Left lung (tissue), 14 donors: Measurements from ENCODE around the gene FCRL4. TPM values are rescaled to one million over a fixed set of nuclear protein-coding genes. Genes with fewer than 3 reads are reported as not detected.
A peak's percentile ranks its signal among the peaks of the same experiment; 100 is the strongest.

Source experiments
- ATAC-seq: fragments of 200-7000 bp; cut with Tn5 transposase; one replicate; pipeline ENCODE4 v1.9.1; 2020; ENCODE audit warnings: moderate library complexity
- DNase-seq, 4 donors: peaks; one replicate each; pipeline ENCODE4 v3.0.0-alpha.2; 2013 to 2020
- H3K27ac ChIP-seq, 2 donors: fragments of 200-600 bp; sonication (generic) in 1 of 2; one replicate each; pipeline versions ENCODE4 v1.5.0 to v1.8.0; 2020 to 2021
- H3K27me3 ChIP-seq, 2 donors: fragments of 200-600 bp; sonication (generic) in 1 of 2; one replicate each; pipeline versions ENCODE4 v1.5.0 to v1.8.0; 2020 to 2021
- H3K36me3 ChIP-seq, 2 donors: fragments of 200-600 bp; sonication (generic) in 1 of 2; one replicate each; pipeline versions ENCODE4 v1.5.0 to v1.8.0; 2020 to 2021
- H3K4me1 ChIP-seq, 2 donors: fragments of 200-600 bp; one replicate each; pipeline ENCODE4 v1.8.0; 2021
- H3K4me3 ChIP-seq, 2 donors: fragments of 200-600 bp; sonication (generic) in 1 of 2; one replicate each; pipeline versions ENCODE4 v1.5.0 to v1.8.0; 2020 to 2021; ENCODE audit warnings: mild to moderate bottlenecking in 1 of 2
- H3K9me3 ChIP-seq, 2 donors: fragments of 200-600 bp; sonication (generic) in 1 of 2; one replicate each; pipeline versions ENCODE4 v1.5.0 to v1.8.0; 2020 to 2021
- CTCF ChIP-seq, 2 donors: fragments of 200-600 bp; sonication (generic) in 1 of 2; IDR thresholded peaks; one replicate each; pipeline versions ENCODE4 v1.5.0 to v1.8.0; 2021; ENCODE audit warnings: antibody characterized with exemption in 2 of 2
- intact Hi-C, 2 donors: fragments of 100-400 bp; cut with DNase I; formaldehyde crosslinking; loops; one replicate each; pipeline versions ENCODE4 v1.11.2 to v1.14.2; 2022
- long read RNA-seq, 12 donors: library from polyadenylated mRNA in 2 of 12; unstranded in 2 of 12; transcript quantifications; one replicate each; pipeline ENCODE4 v2.0.0 and lab custom pipeline, GENCODE V29; 2019 to 2026
- polyA plus RNA-seq, 6 donors: library from polyadenylated mRNA; unstranded; fragments of 120-200 nt; gene quantifications; one replicate each; pipeline ENCODE4 v1.2.1, GENCODE V29; 2013; ENCODE audit not compliant: insufficient read length in 6 of 6
- total RNA-seq, 2 donors: library from RNA; stranded (reverse); fragmentation: NEBNext Ultra II Directional; extraction: Animal tissue kit (Norgen Biotek cat#: 25700); gene quantifications; one replicate each; pipeline ENCODE4 v1.2.1, GENCODE V29; 2021
- donor health status: DM: no; HTN: yes; CAD: no.
- donor health status: DM: no; HTN: no; CAD: no.

The FCRL4 gene
- not detected for total RNA-seq
- not detected for polyA plus RNA-seq
- long read RNA-seq, donor 1, result 0 reads
- long read RNA-seq, donor 2, result 0 reads
- long read RNA-seq, donor 3, result 0 reads
- long read RNA-seq, donor 4, result 0 reads
- long read RNA-seq, donor 5, result 0 reads
- long read RNA-seq, donor 6, result 0 reads
- long read RNA-seq, donor 7, result 0 reads
- long read RNA-seq, donor 8, result 0 reads
- long read RNA-seq, donor 9, result 0 reads
- long read RNA-seq, donor 10, result 0 reads
- long read RNA-seq, donor 11, result 0 reads
- long read RNA-seq, donor 12, result 0 reads

- peaks cover 0 to 67% of the 10 kb centered on the region in 2 donors for H3K27me3 ChIP-seq
- H3K4me3 ChIP-seq, result no peak within 1 kb of the TSS
- H3K27ac ChIP-seq, result no peak within 1 kb of the TSS
- DNase-seq (no peak), ATAC-seq (no peak)
- no peak for TF ChIP-seq CTCF (IDR thresholded peaks at IDR 0.05)
- no peaks in the 10 kb centered on the region for H3K4me1 ChIP-seq
- no peaks in the 10 kb centered on the region for H3K9me3 ChIP-seq
- H3K36me3 ChIP-seq, result no peaks in the 10 kb centered on the region
- intact Hi-C loops, result no loop called here
Observed at GRCh38 chr1:157597959-157598667, at the start of gene FCRL4. Gene FCRL4, minus strand, starts transcription at chr1:157598085. Its CDS starts 141 bp downstream, at chr1:157597944.

DNA sequence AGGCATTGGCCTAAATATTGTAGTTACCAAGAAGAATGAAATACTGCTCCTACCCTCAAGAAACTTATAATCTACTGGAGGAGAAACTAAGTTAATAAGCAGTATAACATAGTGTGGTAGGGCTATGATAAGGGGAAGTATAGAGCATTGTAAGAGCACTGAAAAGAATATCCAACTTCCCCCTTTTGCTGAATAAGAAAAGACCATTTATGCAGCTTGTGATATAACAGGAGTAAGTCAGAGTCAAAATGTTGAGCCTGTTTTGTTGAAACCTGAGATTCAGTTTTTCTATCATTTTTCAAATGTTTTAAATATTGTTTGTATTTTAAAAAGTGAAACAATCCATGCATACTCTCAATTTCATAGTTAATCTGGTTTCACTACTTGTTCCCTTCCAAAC, 48.3 kb upstream of the FCRL4 start:
- H3K9me3 ChIP-seq, result no peaks in the 10 kb centered on the region
- H3K27me3 ChIP-seq, result peaks cover 0 to 15% of the 10 kb centered on the region in 2 donors
- no peaks in the 10 kb centered on the region for H3K36me3 ChIP-seq
- no peak for ATAC-seq
- no peak overlapping the region for H3K27ac ChIP-seq
- H3K4me3 ChIP-seq, result no peak overlapping the region
- no peak for TF ChIP-seq CTCF (IDR thresholded peaks at IDR 0.05)
- no peaks in the 10 kb centered on the region for H3K4me1 ChIP-seq
- DNase-seq, result no peak
- intact Hi-C loops, result no loop called here

- intact Hi-C loops, result no loop called here
- ATAC-seq (no peak), DNase-seq (no peak)
- Histone ChIP-seq H3K4me3 (no peak overlapping the region), H3K27me3 (peaks cover 0 to 9% of the 10 kb centered on the region in 2 donors), H3K27ac (no peak overlapping the region), H3K4me1 (no peaks in the 10 kb centered on the region), H3K9me3 (no peaks in the 10 kb centered on the region), H3K36me3 (no peaks in the 10 kb centered on the region)
- TF ChIP-seq CTCF (IDR thresholded peaks at IDR 0.05), result no peak
Observed at GRCh38 chr1:157641177-157641576, 43.3 kb upstream of the FCRL4 start.

- Histone ChIP-seq H3K27me3 (peaks cover 0 to 9% of the 10 kb centered on the region in 2 donors), H3K27ac (no peak overlapping the region), H3K4me3 (no peak overlapping the region), H3K4me1 (no peaks in the 10 kb centered on the region), H3K9me3 (no peaks in the 10 kb centered on the region), H3K36me3 (no peaks in the 10 kb centered on the region)
- DNase-seq (no peak), ATAC-seq (peak; percentile 35)
- intact Hi-C loops, result no loop called here
- no peak for TF ChIP-seq CTCF (IDR thresholded peaks at IDR 0.05)
Observed at GRCh38 chr1:157639800-157640199, 41.9 kb upstream of the FCRL4 start.

GRCh38 chr1:157628773-157629172, 30.9 kb upstream of the FCRL4 start:
- Histone ChIP-seq H3K9me3 (no peaks in the 10 kb centered on the region), H3K27me3 (peaks cover 0 to 30% of the 10 kb centered on the region in 2 donors), H3K36me3 (no peaks in the 10 kb centered on the region), H3K4me1 (no peaks in the 10 kb centered on the region), H3K27ac (no peak overlapping the region), H3K4me3 (no peak overlapping the region)
- no peak for ATAC-seq
- no peak for TF ChIP-seq CTCF (IDR thresholded peaks at IDR 0.05)
- intact Hi-C loops, result no loop called here
- DNase-seq, result no peak
